ENCODE data around the gene BMPER.

BMPER gene

DNA sequence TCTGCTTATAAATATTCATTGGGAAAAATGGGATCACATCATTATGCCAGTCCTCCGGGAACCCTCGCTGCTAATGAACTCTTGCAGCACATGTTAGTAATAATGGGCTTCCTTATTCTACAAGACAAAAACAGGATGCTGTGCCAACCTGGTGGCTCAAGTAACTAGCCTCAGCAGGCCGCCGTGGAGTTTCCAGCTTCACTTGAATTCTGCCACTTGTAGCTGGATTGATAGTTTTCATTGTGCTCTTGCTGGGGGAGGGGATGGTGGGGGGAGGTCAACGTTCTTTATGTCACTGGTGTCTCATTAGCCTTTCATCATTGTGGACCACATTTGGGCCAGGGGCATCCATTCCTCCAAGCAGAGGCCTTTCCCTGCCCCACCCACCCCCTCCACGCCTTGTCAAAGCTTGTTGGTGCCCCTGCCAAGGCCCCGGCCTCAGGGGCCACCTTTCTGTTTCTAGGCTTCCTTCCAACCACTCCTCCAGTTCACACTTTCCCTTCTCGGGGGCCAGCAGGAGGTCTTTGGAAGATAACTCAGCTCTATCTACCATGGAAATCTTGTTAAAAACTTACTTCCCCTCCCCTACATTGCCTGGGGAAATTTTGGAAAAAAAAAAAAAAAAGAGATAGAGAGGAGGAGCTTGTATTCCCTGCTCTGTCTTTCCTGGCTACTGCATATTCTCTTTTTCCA, 153.9 kb downstream of the BMPER start:
- in situ Hi-C loops (cut with MboI; ENCODE audit: low sequenced_read_pairs): no loop called here

DNA sequence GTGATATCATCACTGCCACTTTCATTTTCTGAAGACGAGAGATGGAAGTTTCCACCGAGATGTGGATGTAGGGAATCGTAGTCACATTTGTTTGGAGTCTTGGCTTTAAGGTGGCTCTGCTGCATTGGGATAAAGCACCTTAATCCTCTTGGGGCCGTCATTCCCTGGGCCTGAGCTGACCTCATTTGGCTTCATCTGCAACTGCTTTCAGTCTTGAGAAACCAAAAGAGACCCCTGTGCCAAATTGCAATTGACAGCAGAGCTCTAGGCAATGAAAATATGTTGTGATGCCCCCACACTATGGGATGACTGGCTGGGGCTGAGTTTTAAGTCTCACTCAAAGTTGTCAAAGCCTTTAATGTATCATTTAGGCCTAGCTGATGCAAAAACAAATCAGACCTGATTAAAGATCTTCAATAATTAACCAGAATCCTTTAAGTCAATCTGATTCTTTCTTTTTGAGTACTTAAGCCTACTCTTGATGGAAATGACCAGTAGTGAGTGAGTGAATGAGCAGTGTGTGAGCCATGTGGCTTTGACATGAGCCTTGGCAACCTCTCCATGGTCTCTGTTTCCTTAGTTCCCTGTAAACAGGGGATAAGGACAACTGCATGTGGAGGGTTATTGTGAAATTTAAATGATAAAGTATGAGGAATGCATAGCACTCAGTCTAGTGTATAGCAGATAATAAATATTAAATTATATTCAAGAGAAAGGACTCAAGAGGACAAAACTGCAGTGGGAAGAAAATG, 155.0 kb downstream of the BMPER start:
- in situ Hi-C loops (cut with MboI; ENCODE audit: low sequenced_read_pairs): no loop called here

DNA sequence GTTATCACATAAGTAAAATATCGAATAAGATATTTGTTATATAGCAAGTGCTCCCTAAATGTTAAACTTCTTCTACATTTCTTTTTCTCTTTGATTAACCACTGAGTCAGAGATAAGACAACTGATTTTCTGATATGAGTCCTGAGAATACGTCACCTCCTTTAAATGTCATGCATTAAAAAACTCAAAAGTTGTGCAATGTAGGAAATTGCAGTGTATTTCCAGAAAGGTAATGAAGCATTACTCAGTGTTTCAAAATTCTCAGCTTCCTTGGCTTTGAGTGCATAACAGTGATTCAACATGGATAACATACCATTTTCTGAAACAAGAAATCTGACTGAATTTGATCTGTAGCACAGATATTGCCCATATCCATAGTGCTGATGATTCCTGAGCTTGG, 155.8 kb downstream of the BMPER start:
- in situ Hi-C loops (cut with MboI; ENCODE audit: low sequenced_read_pairs): no loop called here

DNA sequence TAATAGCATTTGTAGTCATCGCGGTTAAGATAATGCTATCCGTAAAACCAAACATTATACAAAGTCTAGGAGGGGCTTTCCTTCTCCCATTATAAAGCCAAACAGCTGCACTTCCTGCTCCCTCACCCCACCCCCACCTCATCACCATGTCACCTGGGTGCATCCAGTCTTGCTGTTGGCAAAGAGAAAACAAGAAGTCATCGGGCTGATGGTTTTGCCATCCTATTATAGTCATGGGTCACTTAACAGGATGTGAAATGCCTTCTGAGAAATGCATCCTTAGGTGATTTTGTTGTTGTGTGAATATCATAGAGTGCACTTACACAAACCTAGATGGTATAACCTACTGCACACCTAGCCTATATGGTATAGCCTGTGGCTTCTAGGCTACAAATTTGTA, 157.0 kb downstream of the BMPER start:
- in situ Hi-C loops (cut with MboI; ENCODE audit: low sequenced_read_pairs): no loop called here

DNA sequence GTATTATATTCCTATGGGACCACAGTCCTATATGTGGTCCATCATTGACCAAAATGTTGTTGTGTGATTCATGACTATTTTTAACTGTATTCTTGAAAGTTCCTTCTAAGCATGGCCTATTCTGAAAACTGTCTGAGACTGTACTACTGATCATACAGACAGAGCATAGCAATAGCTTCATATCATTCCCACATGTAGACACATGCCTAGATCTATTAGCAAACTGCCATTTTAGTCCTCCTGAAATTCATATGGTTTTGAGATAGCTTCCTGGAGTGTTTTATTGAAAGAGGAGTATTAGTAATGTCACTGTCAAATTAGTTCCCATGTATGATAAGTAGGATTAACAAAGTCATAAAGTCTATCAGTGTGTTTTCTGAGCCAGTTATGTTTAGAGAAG, 157.5 kb downstream of the BMPER start:
- in situ Hi-C loops (cut with MboI; ENCODE audit: low sequenced_read_pairs): no loop called here

DNA sequence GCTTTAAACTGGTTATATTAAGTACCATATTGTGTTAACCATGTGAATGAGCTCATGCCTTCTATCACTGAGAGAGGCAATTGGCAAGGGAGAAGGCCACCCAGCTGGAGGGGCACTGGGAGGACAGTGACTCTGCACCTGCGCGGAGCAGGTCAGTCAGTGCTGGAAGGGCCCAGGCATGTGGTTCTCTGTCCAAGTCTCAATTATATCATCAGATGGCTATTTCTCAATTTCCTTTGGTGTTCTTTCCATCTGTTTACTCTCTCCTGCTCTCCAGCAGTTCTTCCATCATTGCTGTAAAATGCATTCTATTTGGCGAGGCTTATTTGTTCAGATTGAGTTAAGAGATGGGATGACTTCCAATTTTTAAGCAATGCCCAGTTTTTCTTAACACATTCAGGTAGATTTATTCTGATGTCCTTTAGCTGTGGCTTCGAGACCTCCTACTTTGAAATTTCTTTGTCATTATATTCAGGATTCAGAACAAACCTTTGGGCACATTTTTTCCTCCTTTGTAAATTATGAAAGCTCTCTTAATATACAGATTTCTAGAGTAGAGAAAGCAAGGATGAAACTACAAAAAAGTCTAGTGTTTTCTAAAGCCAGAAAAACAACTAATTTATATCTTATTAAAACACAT, 159.3 kb downstream of the BMPER start:
- in situ Hi-C loops (cut with MboI; ENCODE audit: low sequenced_read_pairs): no loop called here

DNA sequence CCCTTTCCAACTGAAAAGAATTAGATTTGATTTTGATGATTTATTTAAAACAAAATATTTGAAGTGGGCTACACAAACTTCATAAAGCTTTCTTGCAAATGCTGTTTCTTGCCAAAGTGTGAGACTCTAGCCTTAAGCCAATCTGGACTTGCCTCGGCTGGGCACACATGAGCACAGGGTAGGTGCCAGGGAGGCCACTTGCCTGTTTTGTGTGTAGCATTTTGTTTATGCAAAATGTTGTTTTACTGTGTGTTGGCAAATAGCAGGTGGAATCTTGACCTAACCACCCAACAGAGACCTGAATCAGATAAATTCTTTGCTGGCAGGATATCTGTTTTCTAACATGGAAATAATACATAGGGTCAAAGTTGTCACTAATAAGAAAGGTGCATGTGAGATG, 161.1 kb downstream of the BMPER start:
- in situ Hi-C loops (cut with MboI; ENCODE audit: low sequenced_read_pairs): no loop called here

DNA sequence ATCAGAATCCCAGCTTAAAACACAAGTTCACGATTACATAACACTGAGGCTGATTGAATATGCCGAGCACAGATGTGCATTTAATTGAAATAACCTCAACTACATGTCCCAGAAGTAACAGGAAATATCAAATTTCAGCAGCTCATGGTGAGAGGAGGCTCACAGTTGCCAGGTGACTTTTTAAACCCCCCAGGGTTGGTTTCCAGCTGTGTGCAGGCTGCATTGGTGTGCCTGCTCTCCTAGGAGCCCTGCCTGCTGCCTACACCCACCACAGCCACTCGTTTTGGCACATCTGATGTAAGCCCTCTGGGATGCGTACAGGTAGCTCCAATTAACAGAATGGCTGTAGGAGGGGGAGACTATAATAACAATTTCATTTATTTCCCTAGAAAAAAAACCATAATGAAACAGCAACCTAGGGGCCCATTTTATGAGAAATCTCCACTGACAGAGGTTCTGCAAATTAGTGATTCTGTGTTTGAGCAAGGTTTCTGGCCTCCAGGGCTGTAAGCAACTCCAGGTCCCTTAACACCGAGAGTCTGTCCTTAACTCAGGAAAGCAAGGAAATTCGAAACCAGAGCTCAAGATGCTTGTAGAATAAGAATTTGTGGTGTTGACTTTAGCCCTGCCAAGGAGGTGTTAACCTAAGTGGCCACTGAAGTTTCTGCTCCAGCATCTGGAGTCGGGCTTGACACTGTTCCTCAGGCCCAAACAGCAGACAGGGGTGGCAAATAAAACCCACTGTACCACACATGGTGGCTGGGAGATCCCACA, 161.9 kb downstream of the BMPER start:
- in situ Hi-C loops (cut with MboI; ENCODE audit: low sequenced_read_pairs): no loop called here

DNA sequence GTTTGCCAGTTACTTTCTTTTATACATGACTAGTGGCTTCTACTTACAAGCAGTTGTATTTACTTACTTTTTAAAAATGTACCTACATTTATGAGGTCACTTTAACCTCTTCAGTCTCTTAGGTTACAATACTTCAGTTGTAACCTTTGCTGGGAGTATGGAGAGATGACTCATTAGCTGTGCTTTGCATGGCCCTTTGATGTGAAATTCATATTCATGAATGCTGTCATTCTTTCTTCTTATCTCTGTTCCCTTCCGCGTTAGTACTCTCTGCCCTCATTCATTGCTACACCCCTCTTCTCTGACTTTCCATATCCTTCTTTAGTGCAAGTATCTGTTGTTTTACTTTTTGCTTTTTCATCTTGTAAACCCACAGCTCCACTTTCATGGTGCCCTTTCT, 164.3 kb downstream of the BMPER start:
- in situ Hi-C loops (cut with MboI; ENCODE audit: low sequenced_read_pairs): no loop called here

DNA sequence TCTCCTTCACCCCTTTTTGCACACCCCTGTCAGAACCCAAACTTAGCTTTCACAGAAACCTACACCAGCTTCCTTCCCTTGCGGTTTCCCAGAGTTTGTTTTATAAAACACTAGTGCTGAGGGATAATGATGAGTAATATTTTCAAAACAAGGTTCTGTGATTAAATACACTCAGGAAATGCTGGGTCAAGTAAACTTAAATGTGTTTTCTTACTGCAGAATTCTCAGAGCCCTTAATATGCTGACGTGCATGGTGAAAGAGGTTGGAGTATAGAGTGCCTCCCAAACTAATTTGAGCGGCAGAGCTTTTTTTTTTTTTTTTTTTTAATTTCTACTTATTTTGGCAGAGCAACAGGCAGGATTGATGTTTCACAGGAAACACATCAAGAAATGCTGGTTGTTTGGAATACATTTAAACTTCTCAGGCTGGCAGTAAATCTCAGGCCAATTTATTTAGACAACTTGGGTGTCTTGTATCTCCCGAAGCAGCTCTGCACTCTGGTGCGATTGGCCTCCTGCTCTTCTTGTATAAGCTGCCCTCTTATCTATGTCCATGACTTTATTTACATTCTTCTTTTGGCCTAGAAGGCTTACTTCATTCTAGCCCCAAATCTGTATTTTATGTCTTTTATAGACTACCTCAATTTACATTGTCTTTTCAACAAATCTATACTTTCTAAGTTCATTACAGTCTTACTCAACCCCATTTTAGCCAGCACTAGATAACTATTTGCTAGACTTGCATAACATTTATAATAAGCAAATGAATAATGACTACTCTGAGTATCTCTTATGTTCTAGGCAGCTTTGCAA, 165.4 kb downstream of the BMPER start:
- in situ Hi-C loops (cut with MboI; ENCODE audit: low sequenced_read_pairs): no loop called here

DNA sequence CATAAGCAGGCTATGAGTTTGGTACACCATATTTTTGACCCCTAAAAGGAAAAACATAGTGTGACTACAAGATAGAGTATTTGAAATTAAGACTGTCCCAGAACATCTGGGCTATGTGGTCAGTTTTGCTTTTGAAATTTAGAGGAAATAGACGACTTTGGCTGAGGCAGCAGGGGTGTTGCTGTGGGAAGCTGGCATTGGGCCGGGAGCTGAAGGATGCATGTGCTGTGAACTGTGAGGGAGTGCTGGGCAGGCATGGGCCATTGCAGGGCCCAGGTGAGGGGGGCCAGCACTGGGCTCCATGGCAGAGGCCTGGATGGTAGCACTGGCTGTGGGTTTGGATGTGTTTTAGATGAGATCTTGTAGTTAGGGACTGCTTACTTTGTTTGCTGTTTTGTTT, 168.3 kb downstream of the BMPER start:
- in situ Hi-C loops (cut with MboI; ENCODE audit: low sequenced_read_pairs): no loop called here

DNA sequence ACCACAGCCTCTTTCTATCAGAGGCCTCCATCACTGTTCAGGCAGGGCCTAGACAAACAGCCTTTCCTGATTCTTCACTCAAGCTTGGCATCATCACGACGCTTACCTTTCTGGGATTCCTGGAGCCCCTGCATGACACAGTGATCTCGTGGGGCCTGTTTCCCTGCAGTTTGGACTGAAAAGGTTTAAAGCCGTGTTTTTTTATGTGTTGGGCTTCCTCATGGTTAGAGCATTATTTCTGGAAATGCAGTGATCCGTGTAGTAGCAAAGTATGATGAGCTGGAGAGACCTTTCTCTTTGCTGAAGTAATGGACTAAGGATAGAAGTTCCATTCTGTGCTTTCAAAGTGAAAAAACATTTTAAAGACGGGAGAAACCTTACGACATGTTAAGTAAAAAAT, 169.1 kb downstream of the BMPER start:
- in situ Hi-C loops (cut with MboI; ENCODE audit: low sequenced_read_pairs): no loop called here

DNA sequence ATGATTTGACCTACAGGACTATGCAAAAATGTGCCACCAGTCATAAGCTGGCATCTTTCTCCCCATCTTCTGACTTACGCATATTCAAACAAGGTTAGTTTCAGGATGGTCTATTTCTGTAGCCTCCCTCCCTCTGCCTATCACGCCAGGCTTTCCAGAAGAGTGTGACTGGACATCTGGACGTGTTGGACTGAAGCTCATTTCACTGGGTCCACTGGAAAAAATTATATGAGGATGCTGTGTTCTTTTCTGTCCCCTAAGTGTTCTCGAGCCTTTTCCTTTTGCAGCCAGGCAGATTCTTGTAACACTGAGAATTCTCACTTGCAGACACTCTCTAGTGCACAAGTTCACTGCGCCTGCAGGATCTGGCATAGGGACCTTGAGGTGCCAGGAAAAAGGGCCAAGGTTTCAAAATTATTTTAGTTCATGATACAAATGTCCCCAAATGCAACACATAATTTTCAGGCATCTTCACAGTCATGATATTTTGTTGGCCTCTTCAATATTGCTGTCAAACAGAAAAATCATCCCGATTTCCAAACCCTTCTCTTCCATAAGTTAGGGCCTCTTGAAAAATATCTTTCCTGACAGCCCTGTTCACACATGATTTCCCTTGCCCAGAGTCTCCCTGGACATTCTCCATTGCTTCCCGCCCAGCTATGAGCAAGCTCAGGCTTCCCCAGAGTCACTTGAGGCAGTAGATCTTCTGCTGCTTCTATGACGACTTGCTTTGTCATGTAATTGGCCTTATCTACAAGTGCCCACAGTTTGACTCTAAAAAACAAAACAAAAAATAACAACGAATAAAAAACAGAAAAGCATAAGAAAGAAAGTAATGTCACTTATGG, 170.4 kb downstream of the BMPER start:
- in situ Hi-C loops (cut with MboI; ENCODE audit: low sequenced_read_pairs): no loop called here

DNA sequence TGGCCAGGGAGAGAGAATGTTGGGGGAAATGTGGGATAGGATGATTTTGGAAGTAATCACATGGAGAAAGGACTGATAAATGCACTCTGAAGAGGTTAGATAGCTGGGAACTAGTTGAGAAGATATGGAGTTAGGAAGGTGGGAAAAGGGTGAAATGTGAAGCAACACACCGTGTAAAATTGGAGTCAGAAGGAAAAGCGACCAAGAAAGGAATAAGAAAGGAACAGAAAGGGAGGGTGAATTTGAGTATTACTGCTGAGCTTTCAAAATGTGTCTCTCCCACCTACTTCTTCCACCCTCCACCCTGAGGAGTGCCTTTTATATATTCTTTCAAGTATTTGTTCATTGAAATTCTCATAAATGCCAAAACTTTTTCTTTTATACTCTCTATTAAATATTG, 171.8 kb downstream of the BMPER start:
- in situ Hi-C loops (cut with MboI; ENCODE audit: low sequenced_read_pairs): no loop called here

DNA sequence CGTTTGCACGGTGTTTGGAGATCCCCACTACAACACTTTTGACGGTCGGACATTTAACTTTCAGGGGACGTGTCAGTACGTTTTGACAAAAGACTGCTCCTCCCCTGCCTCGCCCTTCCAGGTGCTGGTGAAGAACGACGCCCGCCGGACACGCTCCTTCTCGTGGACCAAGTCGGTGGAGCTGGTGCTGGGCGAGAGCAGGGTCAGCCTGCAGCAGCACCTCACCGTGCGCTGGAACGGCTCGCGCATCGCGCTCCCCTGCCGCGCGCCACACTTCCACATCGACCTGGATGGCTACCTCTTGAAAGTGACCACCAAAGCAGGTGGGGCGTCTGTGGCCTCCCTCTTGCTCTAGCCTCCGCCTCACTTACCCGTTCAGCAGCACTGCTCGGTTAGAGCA, 173.5 kb downstream of the BMPER start:
- in situ Hi-C loops (cut with MboI; ENCODE audit: low sequenced_read_pairs): no loop called here

DNA sequence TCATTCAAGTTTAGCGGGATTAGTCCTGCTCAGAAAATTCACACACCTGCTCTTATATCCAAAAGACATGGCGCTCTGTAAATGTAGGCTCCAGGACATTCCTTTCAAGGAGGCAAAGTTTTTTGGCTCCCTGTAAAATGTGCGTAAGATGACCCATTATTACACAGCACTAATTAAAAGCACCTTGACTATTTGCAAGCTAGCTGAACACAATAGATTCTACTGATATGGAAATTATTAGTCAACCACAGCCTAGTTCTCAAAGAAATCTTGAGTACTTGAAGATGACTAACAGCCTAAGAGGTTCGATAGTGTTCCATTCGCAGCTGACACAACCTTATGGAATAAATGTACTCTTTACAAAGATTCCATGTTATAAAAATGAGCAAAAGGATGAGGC, 175.2 kb downstream of the BMPER start:
- in situ Hi-C loops (cut with MboI; ENCODE audit: low sequenced_read_pairs): no loop called here

DNA sequence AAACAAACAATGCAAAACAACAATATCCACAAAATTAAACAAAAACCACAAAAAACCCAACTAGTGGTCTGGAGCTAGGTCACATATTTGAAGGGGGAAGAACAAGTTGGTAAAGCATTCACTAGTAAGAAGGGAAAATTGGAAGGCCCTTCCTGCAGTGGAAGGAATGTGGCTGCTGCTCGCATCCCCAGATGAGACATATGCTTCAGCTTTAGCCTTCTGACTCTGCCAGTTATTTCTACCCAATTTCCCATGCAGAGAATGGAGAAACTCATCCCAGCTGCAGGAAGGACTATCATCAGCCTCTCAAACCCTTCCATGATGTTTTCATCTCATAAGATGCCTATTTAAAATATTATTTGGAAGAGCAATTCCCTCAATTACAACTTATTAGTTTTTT, 176.6 kb downstream of the BMPER start:
- in situ Hi-C loops (cut with MboI; ENCODE audit: low sequenced_read_pairs): no loop called here

DNA sequence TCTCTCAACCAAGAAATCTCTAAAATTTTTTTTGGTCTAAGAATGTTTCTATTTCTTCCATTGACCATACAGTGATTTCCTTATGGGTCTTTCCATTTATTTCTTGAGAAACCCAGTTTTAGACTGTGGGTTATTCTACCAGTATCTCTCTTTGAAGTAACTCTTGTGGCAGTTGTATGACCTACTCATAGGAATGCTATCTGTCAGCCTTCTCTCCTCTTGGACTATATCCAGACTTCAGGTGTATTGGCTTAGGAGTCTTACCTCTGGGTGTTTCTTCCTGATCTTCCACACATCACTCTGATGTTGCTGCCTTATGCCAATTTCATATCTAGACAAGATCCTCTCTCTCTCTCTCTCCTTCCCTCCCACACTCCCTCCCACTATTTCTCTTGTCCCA, 178.1 kb downstream of the BMPER start:
- in situ Hi-C loops (cut with MboI; ENCODE audit: low sequenced_read_pairs): no loop called here

DNA sequence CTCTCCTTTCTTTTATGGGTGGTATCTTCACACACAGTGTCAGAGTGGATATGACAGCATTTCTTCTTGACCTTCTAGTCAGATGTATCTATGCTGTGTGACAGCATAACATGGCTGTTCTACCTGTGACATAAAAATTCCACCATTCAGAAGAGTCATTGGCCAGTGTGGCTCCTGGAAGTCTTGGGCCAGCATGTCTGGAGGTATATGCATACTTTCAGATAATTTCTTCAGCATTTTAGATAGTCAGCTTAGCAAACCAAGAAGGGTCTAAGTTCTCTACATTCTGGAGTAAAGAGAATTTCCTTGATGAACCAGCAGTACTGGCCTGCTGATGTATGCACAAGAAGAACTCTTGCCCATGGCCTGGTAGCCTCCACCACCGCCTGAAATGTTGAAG, 179.3 kb downstream of the BMPER start:
- in situ Hi-C loops (cut with MboI; ENCODE audit: low sequenced_read_pairs): no loop called here

DNA sequence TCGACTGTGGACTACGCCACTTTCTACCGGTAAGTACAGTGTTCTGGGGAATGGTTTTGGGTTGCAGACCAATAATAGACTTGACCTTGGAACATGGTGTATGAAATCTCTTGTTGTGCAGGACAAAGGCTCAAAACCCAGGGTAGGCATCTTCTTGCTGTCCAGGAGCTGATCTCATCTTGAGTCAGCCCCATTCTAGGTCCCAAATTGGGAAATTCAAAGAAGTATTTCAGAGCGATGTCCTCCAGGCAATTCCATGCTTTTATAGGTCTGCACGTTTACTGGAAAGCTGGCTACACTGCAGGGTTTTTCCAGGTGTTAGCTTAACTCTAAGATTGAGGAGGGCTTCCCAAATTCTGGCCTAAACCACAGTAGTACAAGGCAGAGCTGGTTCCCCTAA, 180.7 kb downstream of the BMPER start:
- in situ Hi-C loops (cut with MboI; ENCODE audit: low sequenced_read_pairs): no loop called here
